ENCODE measurements around the gene SCAANT1. TPM values are rescaled to one million over a fixed set of nuclear protein-coding genes. Genes with fewer than 3 reads are reported as not detected.

Gene SCAANT1
- total and polyA plus RNA-seq, 2 of the 8 experiments (the other 6 are each of a cell fraction or from before 2014, with no cell fraction given): not detected

DNA sequence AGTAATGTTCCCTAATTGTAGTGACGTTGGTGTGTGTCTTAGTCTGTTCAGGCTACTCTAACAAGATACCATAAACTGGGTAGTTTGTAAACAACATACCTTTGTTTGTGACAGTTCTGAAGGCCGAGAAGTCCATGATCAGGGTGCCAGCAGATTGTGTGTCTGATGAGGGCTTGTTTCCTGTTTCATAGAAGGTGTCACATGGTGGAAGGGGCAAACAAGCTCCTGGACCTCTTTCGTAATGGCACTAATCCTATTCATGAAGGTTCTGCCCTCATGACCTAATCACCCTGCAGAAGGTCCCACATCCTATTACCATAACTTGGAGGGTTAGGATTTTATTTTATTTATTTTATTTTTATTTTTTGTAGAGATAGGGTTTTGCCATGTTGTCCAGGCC is 37.4 kb downstream of the SCAANT1 start:
- Histone ChIP-seq H4K5ac (ENCODE audit: insufficient read length, low read depth, low read length) (no peak overlapping the region), H4K8ac (ENCODE audit: extremely low read depth, insufficient read depth, low read length) (no peak overlapping the region), H3K27me3 (replicated peaks in 1 of 4; ENCODE audit: control insufficient read depth in 3 of 4, extremely low read depth in 1 of 4, insufficient read depth in 3 of 4, low read length in 3 of 4) (no peaks in the 10 kb centered on the region), H3K27ac (ENCODE audit: low read depth, low read length) (no peak overlapping the region), H3K4me3 (ENCODE audit: extremely low read depth in 1 of 4, insufficient read depth in 2 of 4, low read depth in 3 of 4, low read length in 4 of 4) (no peak overlapping the region), H3K79me1 (ENCODE audit: low read depth, low read length) (no peaks in the 10 kb centered on the region; the same call in 1 of the 2 replicates), H3K79me2 (ENCODE audit: control insufficient read depth in 1 of 2, insufficient read depth in 2 of 2, low read length in 2 of 2) (peaks cover 0 to 66% of the 10 kb centered on the region in 2 experiments; a peak in 2 of 4 replicates), H3K9me3 (ENCODE audit: insufficient read depth in 2 of 2, low read depth in 1 of 2, low read length in 1 of 2) (no peaks in the 10 kb centered on the region), H2BK5ac (ENCODE audit: low read depth, low read length) (no peak overlapping the region), H3K4me1 (replicated peaks in 1 of 4; ENCODE audit: control insufficient read depth in 3 of 4, insufficient read depth in 4 of 4, low read length in 3 of 4) (peaks cover 6 to 11% (median 9%) of the 10 kb centered on the region in 4 experiments; a peak in 6 of 7 replicates), H3K14ac (ENCODE audit: insufficient read length) (no peak overlapping the region), H3K23me2 (ENCODE audit: low read depth, low read length) (no peaks in the 10 kb centered on the region), H3K36me3 (ENCODE audit: control insufficient read depth in 2 of 4, insufficient read depth in 4 of 4, low read length in 3 of 4) (no peaks in the 10 kb centered on the region), H4K91ac (replicated peaks; ENCODE audit: insufficient read length, low read length) (no peak overlapping the region), H3K23ac (ENCODE audit: insufficient read length) (no peak overlapping the region), H2BK120ac (replicated peaks; ENCODE audit: low read depth, low read length) (no peak overlapping the region), H3K9ac (replicated peaks in 1 of 4; ENCODE audit: extremely low read depth in 1 of 4, low read depth in 3 of 4, low read length in 3 of 4) (no peak overlapping the region), H3K4ac (replicated peaks; ENCODE audit: insufficient read length, low read depth, low read length) (no peak overlapping the region), H4K20me1 (replicated peaks in 1 of 2; ENCODE audit: control insufficient read depth in 1 of 2, insufficient read depth in 2 of 2, low read length in 2 of 2) (peaks cover 2 to 3% of the 10 kb centered on the region in 2 experiments), H2BK12ac (ENCODE audit: low read depth, low read length) (no peak overlapping the region), H2BK15ac (ENCODE audit: low read length) (no peak overlapping the region), H2AK5ac (ENCODE audit: low read depth, low read length) (no peak overlapping the region), H3K4me2 (ENCODE audit: insufficient read depth in 1 of 2, low read depth in 2 of 2, low read length in 2 of 2) (no peak overlapping the region), H2AFZ (ENCODE audit: low read length) (no peak overlapping the region), H3K56ac (replicated peaks; ENCODE audit: insufficient read length, low read depth, low read length) (no peak overlapping the region), H3K18ac (ENCODE audit: extremely low read depth, low read length) (no peak overlapping the region), H2BK20ac (ENCODE audit: low read length) (no peak overlapping the region)
- POLR2A ChIA-PET (ENCODE audit: partially characterized antibody): interaction anchor here (0.9 kb wide), 1 partner anchor 12 kb away, joined by 3 read pairs; no protein-coding TSS in a partner anchor
- TF ChIP-seq SAP30 (IDR thresholded peaks at IDR 0.05; ENCODE audit: insufficient read depth, insufficient replicate concordance, low read length) (no peak), CBX8 (IDR thresholded peaks at IDR 0.05; ENCODE audit: borderline replicate concordance, low read depth, low read length) (no peak), SP1 (IDR thresholded peaks at IDR 0.05; ENCODE audit: low read depth, low read length) (no peak), TBP (IDR thresholded peaks at IDR 0.05; ENCODE audit: low read depth, low read length) (no peak), MAFK (IDR thresholded peaks at IDR 0.05; ENCODE audit: low read depth, low read length) (no peak)
- FAIRE-seq (no peak), DNase-seq (ENCODE audit: low read depth in 1 of 2, low spot score in 2 of 2) (no peak)
- CTCF ChIA-PET (ENCODE audit: partially characterized antibody): interaction anchor here (1.8 to 2.2 kb wide), 2 partner anchors 15 to 21 kb away, joined by 5 read pairs; no protein-coding TSS in a partner anchor
- WGBS, 2 experiments (ENCODE audit: extremely low coverage in 1 of 2, insufficient coverage in 1 of 2, insufficient read length in 1 of 2, insufficient replicate concordance in 2 of 2, low coverage in 1 of 2, low lambda C conversion rate in 2 of 2, missing lambda C conversion rate in 1 of 2): 83% methylated on average over 3 of the region's 3 CpGs; no CpG with 5 or more reads in 1 of the 2 experiments
